Neural progenitor cell (in vitro differentiated cells): ENCODE data around the gene PI4KB. TPM values are rescaled to one million over a fixed set of nuclear protein-coding genes. Genes with fewer than 3 reads are reported as not detected.

Source experiments
- DNase-seq: peaks from one replicate; pipeline ENCODE4 v3.0.0-alpha.2; 2016; ENCODE audit warnings: low spot score
- H2AFZ ChIP-seq: fragments of 200-600 bp; sonication (generic); replicated peaks from 2 replicates; pipeline ENCODE4 v1.6.1; 2016; ENCODE audit warnings: antibody characterized with exemption
- H3F3A ChIP-seq: fragments of 200-600 bp; sonication (generic); 2 replicates; pipeline ENCODE4 v1.6.1; 2016; ENCODE audit warnings: antibody characterized with exemption, low read depth
- H3K27ac ChIP-seq: fragments of 200-600 bp; sonication (generic); 2 replicates; pipeline ENCODE4 v1.5.1; 2016; ENCODE audit warnings: mild to moderate bottlenecking
- H3K27me3 ChIP-seq: fragments of 200-600 bp; sonication (generic); 2 replicates; pipeline ENCODE4 v1.6.1; 2016; ENCODE audit warnings: mild to moderate bottlenecking, moderate library complexity
- H3K36me3 ChIP-seq: fragments of 200-600 bp; sonication (generic); 2 replicates; pipeline ENCODE4 v1.5.1; 2016
- H3K4me1 ChIP-seq: fragments of 200-600 bp; sonication (generic); 2 replicates; pipeline ENCODE4 v1.6.1; 2016; ENCODE audit warnings: mixed run types
- H3K4me2 ChIP-seq: fragments of 200-600 bp; sonication (generic); 2 replicates; pipeline ENCODE4 v1.6.1; 2016
- H3K4me3 ChIP-seq: fragments of 200-600 bp; sonication (generic); 2 replicates; pipeline ENCODE4 v1.5.1; 2016
- H3K79me2 ChIP-seq: fragments of 200-600 bp; sonication (generic); 2 replicates; pipeline ENCODE4 v1.6.1; 2016; ENCODE audit warnings: low read depth
- H3K9ac ChIP-seq: fragments of 200-600 bp; sonication (generic); 2 replicates; pipeline ENCODE4 v1.6.1; 2016
- H3K9me3 ChIP-seq: fragments of 200-600 bp; sonication (generic); 2 replicates; pipeline ENCODE4 v1.5.1; 2016; ENCODE audit warnings: low read depth
- H4K20me1 ChIP-seq: fragments of 200-600 bp; sonication (generic); 2 replicates; pipeline ENCODE4 v1.6.1; 2016; ENCODE audit warnings: low read depth
- H3K27ac Mint-ChIP-seq: 3 replicates; pipeline ENCODE4 v1.8.0; 2021; ENCODE audit warnings: mixed read lengths
- H3K27me3 Mint-ChIP-seq: 2 replicates; pipeline ENCODE4 v1.8.0; 2022; ENCODE audit warnings: low read depth, mild to moderate bottlenecking, inconsistent platforms, moderate library complexity, mixed read lengths; ENCODE audit not compliant: insufficient read depth
- H3K36me3 Mint-ChIP-seq: 3 replicates; pipeline ENCODE4 v1.8.0; 2021; ENCODE audit warnings: mixed read lengths
- H3K4me1 Mint-ChIP-seq: 3 replicates; pipeline ENCODE4 v1.8.0; 2021; ENCODE audit warnings: mixed read lengths
- H3K4me3 Mint-ChIP-seq: 3 replicates; pipeline ENCODE4 v1.8.0; 2021; ENCODE audit warnings: mild to moderate bottlenecking, moderate library complexity, mixed read lengths
- H3K9me3 Mint-ChIP-seq: 3 replicates; pipeline ENCODE4 v1.8.0; 2020; ENCODE audit warnings: mixed read lengths
- EZH2 ChIP-seq: fragments of 200-600 bp; sonication (generic); IDR thresholded peaks from 2 replicates; pipeline ENCODE4 v1.6.1; 2017; ENCODE audit warnings: antibody characterized with exemption, mild to moderate bottlenecking, moderate library complexity
- EZH2phosphoT487 ChIP-seq: fragments of 200-600 bp; sonication (generic); IDR thresholded peaks from 2 replicates; pipeline ENCODE4 v1.6.1; 2017; ENCODE audit warnings: antibody characterized with exemption
- total RNA-seq: library from RNA; depleted of rRNA; stranded (reverse); fragments of >200 nt; gene quantifications from 2 replicates; pipeline ENCODE4 v1.2.3, GENCODE V29; 2015; ENCODE audit warnings: low replicate concordance
- TF ChIP-seq, protein P1 (sequence below): fragments of 200-600 bp; sonication (generic); IDR thresholded peaks from 2 replicates; pipeline ENCODE4 v1.5.1; 2017; ENCODE audit warnings: antibody characterized with exemption, mild to moderate bottlenecking

Gene PI4KB
- total RNA-seq, 1 donor from 2014 or later: 19.0 TPM

DNA sequence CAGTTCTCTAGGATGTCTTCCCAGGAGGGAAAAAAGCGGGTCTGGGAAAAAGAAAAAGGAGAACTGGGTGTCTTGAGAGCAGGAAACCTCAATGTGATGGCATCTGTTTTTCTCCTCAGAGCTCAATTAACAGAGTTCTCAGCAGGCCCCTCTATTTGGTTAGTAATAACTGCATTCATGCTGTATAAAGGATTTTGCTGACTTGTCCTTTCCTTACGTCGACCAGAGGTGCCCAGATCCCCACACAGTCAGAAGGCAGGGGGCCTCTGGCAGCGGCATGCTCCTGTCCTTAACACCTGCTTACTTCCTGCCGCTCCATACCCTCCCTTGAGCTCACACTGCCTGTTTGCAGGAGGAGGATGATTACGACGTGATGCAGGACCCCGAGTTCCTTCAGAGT lies 60.4 kb downstream of the PI4KB start:
- Mint-ChIP-seq H3K27ac (no peak overlapping the region), H3K4me3 (no peak overlapping the region), H3K36me3 (peaks cover 31% of the 10 kb centered on the region), H3K9me3 (no peaks in the 10 kb centered on the region), H3K4me1 (no peaks in the 10 kb centered on the region), H3K27me3 (peaks cover 6% of the 10 kb centered on the region)
- no peaks in the 10 kb centered on the region for H3F3A ChIP-seq
- TF ChIP-seq, protein P1, sequence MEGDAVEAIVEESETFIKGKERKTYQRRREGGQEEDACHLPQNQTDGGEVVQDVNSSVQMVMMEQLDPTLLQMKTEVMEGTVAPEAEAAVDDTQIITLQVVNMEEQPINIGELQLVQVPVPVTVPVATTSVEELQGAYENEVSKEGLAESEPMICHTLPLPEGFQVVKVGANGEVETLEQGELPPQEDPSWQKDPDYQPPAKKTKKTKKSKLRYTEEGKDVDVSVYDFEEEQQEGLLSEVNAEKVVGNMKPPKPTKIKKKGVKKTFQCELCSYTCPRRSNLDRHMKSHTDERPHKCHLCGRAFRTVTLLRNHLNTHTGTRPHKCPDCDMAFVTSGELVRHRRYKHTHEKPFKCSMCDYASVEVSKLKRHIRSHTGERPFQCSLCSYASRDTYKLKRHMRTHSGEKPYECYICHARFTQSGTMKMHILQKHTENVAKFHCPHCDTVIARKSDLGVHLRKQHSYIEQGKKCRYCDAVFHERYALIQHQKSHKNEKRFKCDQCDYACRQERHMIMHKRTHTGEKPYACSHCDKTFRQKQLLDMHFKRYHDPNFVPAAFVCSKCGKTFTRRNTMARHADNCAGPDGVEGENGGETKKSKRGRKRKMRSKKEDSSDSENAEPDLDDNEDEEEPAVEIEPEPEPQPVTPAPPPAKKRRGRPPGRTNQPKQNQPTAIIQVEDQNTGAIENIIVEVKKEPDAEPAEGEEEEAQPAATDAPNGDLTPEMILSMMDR: no peak
- no peak for TF ChIP-seq EZH2phosphoT487
- TF ChIP-seq EZH2: no peak
- H3K79me2 ChIP-seq: peaks cover 10% of the 10 kb centered on the region
- H2AFZ ChIP-seq: no peak overlapping the region
- H3K9me3 ChIP-seq: no peaks in the 10 kb centered on the region
- H4K20me1 ChIP-seq: peaks cover 7% of the 10 kb centered on the region
- H3K9ac ChIP-seq: no peak overlapping the region
- H3K27ac ChIP-seq: no peak overlapping the region
- H3K27me3 ChIP-seq: no peaks in the 10 kb centered on the region
- H3K4me2 ChIP-seq: no peak overlapping the region
- no peak for DNase-seq
- no peaks in the 10 kb centered on the region for H3K36me3 ChIP-seq
- H3K4me1 ChIP-seq: no peaks in the 10 kb centered on the region
- H3K4me3 ChIP-seq: no peak overlapping the region

DNA sequence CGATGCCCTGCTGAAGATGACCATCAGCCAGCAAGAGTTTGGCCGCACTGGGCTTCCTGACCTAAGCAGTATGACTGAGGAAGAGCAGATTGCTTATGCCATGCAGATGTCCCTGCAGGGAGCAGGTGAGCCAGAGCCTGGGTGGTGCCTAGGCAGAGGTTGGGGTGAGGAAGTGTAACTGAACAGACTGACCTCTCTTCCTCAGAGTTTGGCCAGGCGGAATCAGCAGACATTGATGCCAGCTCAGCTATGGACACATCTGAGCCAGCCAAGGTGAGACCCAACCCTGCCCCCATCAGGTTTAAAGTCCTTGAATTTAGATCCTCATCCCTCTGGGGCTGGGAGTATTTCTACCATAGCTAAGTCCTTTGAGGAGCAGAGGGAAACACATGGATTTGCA lies 60.9 kb downstream of the PI4KB start:
- Histone ChIP-seq H3K4me3 (no peak overlapping the region), H2AFZ (no peak overlapping the region), H3K27me3 (no peaks in the 10 kb centered on the region), H3K9me3 (no peaks in the 10 kb centered on the region), H3K9ac (no peak overlapping the region), H3K4me1 (no peaks in the 10 kb centered on the region), H3K4me2 (no peak overlapping the region), H4K20me1 (peaks cover 7% of the 10 kb centered on the region), H3K36me3 (no peaks in the 10 kb centered on the region), H3F3A (no peaks in the 10 kb centered on the region), H3K27ac (no peak overlapping the region), H3K79me2 (peaks cover 15% of the 10 kb centered on the region)
- no peak for TF ChIP-seq EZH2phosphoT487
- TF ChIP-seq EZH2: no peak
- TF ChIP-seq, protein P1: no peak
- DNase-seq: no peak
- Mint-ChIP-seq H3K36me3 (peaks cover 31% of the 10 kb centered on the region), H3K9me3 (no peaks in the 10 kb centered on the region), H3K4me1 (no peaks in the 10 kb centered on the region), H3K4me3 (no peak overlapping the region), H3K27me3 (peaks cover 6% of the 10 kb centered on the region), H3K27ac (no peak overlapping the region)

DNA sequence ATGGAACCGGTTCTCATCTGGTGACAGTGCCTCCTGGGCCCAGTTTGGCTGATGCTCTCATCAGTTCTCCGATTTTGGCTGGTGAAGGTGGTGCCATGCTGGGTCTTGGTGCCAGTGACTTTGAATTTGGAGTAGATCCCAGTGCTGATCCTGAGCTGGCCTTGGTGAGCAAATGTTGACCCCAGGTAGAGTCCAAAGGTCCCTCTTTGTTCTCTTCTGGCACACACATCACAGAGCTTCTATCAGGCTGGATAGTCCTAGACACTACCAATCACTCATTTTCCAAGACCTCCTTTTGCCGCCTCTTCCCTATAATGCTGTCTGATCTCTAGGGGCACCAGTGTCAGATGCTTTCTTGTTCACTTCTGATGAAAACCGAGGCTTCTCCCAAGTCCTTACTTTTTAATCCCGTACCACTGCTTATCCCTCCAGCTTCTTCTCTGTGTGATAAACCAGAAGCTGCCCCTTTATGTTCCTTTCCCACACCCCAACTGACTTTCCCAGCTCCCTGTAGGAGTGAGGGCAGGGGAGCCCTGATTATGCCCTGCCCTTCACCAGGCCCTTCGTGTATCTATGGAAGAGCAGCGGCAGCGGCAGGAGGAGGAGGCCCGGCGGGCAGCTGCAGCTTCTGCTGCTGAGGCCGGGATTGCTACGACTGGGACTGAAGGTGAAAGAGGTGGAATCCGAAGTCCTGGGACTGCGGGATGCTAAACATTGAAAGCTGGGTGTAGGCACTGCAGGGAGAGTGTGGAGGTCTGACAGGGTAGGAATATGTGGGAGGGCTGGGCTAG lies 61.6 kb downstream of the PI4KB start:
- H3K36me3 Mint-ChIP-seq: peaks cover 31% of the 10 kb centered on the region
- H3K9me3 Mint-ChIP-seq: no peaks in the 10 kb centered on the region
- H3K4me3 ChIP-seq: no peak overlapping the region
- H3K27me3 ChIP-seq: no peaks in the 10 kb centered on the region
- H3K79me2 ChIP-seq: peaks cover 22% of the 10 kb centered on the region
- DNase-seq: no peak
- H3K4me1 Mint-ChIP-seq: no peaks in the 10 kb centered on the region
- H3K27ac Mint-ChIP-seq: no peak overlapping the region
- no peaks in the 10 kb centered on the region for H3K9me3 ChIP-seq
- H3F3A ChIP-seq: no peaks in the 10 kb centered on the region
- no peaks in the 10 kb centered on the region for H3K36me3 ChIP-seq
- H4K20me1 ChIP-seq: peaks cover 8% of the 10 kb centered on the region
- H3K4me3 Mint-ChIP-seq: no peak overlapping the region
- peaks cover 6% of the 10 kb centered on the region for H3K27me3 Mint-ChIP-seq
- H3K4me1 ChIP-seq: no peaks in the 10 kb centered on the region
- no peak overlapping the region for H3K9ac ChIP-seq
- H3K27ac ChIP-seq: no peak overlapping the region
- H3K4me2 ChIP-seq: no peak overlapping the region
- H2AFZ ChIP-seq: no peak overlapping the region
- TF ChIP-seq EZH2phosphoT487 (no peak), EZH2 (no peak)
- TF ChIP-seq, protein P1: no peak
